HG03571 (cell line): ENCODE results near the gene CDK16.

Experiments used
- ATAC-seq: cut with Tn5 transposase; IDR thresholded peaks from one replicate; pipeline ENCODE4 v1.9.1; 2021; ENCODE audit not compliant: unreplicated experiment

CDK16 gene

GRCh38 chrX:47218280-47218919, at the start of gene CDK16:
CDK16 (plus strand) TSS chrX:47218681; CDS start chrX:47223558, 4,877 bp downstream.
- ATAC-seq: peak; percentile 32

- ATAC-seq: no peak
Measured at GRCh38 chrX:47169273-47169672, 49.2 kb upstream of the CDK16 start.

GRCh38 chrX:47169726-47170515, 48.6 kb upstream of the CDK16 start:
- ATAC-seq: no peak

- no peak for ATAC-seq
Measured at GRCh38 chrX:47170861-47171692, 47.4 kb upstream of the CDK16 start.

- no peak for ATAC-seq
Measured at GRCh38 chrX:47171996-47172395, 46.5 kb upstream of the CDK16 start.

GRCh38 chrX:47172549-47172948, 45.9 kb upstream of the CDK16 start:
- no peak for ATAC-seq

GRCh38 chrX:47172971-47173792, 45.3 kb upstream of the CDK16 start:
- ATAC-seq: no peak

GRCh38 chrX:47174376-47174775, 44.1 kb upstream of the CDK16 start:
- no peak for ATAC-seq

- ATAC-seq: no peak
Measured at GRCh38 chrX:47174846-47175587, 43.5 kb upstream of the CDK16 start.

GRCh38 chrX:47175588-47175980, 42.9 kb upstream of the CDK16 start:
- no peak for ATAC-seq

GRCh38 chrX:47176101-47176740, 42.3 kb upstream of the CDK16 start:
- no peak for ATAC-seq

- no peak for ATAC-seq
Measured at GRCh38 chrX:47177079-47177478, 41.4 kb upstream of the CDK16 start.

GRCh38 chrX:47178337-47178736, 40.1 kb upstream of the CDK16 start:
- ATAC-seq: no peak

GRCh38 chrX:47179221-47179927, 39.1 kb upstream of the CDK16 start:
- no peak for ATAC-seq

GRCh38 chrX:47179928-47180255, 38.6 kb upstream of the CDK16 start:
- no peak for ATAC-seq

- no peak for ATAC-seq
Measured at GRCh38 chrX:47180346-47180745, 38.1 kb upstream of the CDK16 start.

- no peak for ATAC-seq
Measured at GRCh38 chrX:47181301-47181700, 37.2 kb upstream of the CDK16 start.

GRCh38 chrX:47182106-47182700, 36.3 kb upstream of the CDK16 start:
- ATAC-seq: no peak

- ATAC-seq: no peak
Measured at GRCh38 chrX:47184486-47184885, 34.0 kb upstream of the CDK16 start.
